Embryonic facial prominence (tissue), 1 donor: ENCODE measurements around the gene PPM1N.
A peak's percentile ranks its signal among the peaks of the same experiment; 100 is the strongest.

Experiments used
- DNase-seq: peaks from one replicate; pipeline ENCODE4 v3.0.0-alpha.2; 2016; ENCODE audit errors: extremely low spot score

Gene PPM1N

GRCh38 chr19:45470762-45471081 lies 27.5 kb upstream of the PPM1N start:
- DNase-seq, result no peak

DNA sequence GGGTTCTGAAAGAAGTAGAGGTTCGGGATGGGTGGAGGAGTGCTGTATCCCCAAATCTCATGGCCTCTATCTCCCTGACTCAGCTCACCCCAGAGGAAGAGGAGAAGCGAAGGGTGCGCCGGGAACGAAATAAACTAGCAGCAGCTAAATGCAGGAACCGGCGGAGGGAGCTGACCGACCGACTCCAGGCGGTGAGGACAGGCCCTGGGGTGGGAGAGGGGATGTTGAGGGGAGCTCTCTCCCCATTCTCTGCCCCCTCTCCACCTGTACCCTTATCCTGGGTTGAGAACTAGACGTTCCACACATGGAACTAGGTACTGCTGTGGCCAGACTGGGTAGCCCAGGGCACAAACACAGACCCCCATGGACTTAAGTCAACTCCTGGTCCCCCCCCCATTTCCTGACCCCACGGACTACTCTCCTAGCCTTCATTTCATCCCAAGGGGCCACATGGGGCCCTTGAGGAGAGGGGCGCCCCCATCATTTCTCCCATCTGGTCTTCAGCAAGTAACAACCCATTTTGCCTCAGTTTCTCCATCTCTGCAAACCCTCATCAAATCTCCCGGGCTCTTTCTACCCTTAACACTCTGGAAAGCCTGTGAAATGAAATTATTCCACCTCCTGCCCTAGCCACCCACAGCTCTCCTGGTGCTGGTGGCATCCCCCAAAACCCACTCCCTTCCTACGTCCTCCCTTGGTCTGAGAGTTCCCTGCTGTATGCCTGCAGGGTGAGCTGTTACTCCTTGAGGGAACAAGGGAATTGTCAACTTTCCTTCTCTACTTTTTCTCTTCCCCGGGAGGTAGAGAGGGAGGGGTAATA lies 26.9 kb upstream of the PPM1N start:
- DNase-seq, result no peak

DNA sequence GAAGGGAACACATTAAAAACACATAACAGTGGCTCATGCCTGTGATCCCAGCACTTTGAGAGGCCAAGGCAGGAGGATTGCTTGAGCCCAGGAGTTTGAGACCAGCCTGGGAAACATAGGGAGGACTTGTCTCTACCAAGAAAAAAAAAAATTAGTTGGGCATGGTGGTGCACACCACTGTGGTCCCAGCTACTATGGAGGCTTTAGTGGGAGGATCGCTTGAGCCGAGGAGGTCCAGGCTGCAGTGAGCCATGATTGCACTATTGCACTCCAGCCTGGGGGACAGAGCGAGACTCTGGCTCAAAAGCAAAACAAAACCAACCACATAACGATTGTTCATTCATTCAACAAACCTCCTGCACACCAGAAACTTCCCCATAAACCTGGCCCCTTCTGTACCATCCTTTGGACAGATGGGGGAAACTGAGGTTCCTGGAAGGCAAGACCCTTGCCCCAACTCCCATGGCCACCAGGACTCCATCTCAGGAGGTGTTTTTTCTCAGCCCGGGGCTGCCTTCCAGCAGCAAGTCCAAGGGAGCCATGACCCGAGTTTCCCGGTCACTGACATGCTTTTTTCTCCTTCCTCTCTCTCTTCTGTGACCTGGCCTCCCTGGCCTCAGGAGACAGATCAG lies 26.2 kb upstream of the PPM1N start:
- DNase-seq, result no peak

DNA sequence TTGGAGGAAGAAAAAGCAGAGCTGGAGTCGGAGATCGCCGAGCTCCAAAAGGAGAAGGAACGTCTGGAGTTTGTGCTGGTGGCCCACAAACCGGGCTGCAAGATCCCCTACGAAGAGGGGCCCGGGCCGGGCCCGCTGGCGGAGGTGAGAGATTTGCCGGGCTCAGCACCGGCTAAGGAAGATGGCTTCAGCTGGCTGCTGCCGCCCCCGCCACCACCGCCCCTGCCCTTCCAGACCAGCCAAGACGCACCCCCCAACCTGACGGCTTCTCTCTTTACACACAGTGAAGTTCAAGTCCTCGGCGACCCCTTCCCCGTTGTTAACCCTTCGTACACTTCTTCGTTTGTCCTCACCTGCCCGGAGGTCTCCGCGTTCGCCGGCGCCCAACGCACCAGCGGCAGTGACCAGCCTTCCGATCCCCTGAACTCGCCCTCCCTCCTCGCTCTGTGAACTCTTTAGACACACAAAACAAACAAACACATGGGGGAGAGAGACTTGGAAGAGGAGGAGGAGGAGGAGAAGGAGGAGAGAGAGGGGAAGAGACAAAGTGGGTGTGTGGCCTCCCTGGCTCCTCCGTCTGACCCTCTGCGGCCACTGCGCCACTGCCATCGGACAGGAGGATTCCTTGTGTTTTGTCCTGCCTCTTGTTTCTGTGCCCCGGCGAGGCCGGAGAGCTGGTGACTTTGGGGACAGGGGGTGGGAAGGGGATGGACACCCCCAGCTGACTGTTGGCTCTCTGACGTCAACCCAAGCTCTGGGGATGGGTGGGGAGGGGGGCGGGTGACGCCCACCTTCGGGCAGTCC lies 25.5 kb upstream of the PPM1N start:
- DNase-seq, result no peak

- no peak for DNase-seq
These were observed 24.9 kb upstream of the PPM1N start for GRCh38 chr19:45473367-45473681.

GRCh38 chr19:45473682-45474605 lies 24.3 kb upstream of the PPM1N start:
- DNase-seq, result no peak

DNA sequence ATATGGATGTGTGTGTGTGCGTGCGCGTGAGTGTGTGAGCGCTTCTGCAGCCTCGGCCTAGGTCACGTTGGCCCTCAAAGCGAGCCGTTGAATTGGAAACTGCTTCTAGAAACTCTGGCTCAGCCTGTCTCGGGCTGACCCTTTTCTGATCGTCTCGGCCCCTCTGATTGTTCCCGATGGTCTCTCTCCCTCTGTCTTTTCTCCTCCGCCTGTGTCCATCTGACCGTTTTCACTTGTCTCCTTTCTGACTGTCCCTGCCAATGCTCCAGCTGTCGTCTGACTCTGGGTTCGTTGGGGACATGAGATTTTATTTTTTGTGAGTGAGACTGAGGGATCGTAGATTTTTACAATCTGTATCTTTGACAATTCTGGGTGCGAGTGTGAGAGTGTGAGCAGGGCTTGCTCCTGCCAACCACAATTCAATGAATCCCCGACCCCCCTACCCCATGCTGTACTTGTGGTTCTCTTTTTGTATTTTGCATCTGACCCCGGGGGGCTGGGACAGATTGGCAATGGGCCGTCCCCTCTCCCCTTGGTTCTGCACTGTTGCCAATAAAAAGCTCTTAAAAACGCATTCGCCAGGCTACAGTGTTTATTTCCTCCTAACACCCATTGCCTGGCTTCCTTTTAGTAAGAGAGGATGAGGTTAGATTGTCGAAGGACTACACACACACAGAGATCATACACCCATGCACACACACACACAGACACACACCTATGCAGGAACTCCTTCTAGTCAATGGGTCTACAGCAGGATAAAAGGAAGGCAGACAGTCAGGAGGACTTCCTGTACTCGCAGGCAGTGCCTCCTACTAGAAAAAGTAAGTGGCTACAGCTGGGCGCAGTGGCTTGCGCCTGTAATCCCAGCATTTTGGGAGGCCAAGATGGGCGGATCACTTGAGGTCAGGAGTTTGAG lies 23.4 kb upstream of the PPM1N start:
- peak; percentile 62 for DNase-seq

DNA sequence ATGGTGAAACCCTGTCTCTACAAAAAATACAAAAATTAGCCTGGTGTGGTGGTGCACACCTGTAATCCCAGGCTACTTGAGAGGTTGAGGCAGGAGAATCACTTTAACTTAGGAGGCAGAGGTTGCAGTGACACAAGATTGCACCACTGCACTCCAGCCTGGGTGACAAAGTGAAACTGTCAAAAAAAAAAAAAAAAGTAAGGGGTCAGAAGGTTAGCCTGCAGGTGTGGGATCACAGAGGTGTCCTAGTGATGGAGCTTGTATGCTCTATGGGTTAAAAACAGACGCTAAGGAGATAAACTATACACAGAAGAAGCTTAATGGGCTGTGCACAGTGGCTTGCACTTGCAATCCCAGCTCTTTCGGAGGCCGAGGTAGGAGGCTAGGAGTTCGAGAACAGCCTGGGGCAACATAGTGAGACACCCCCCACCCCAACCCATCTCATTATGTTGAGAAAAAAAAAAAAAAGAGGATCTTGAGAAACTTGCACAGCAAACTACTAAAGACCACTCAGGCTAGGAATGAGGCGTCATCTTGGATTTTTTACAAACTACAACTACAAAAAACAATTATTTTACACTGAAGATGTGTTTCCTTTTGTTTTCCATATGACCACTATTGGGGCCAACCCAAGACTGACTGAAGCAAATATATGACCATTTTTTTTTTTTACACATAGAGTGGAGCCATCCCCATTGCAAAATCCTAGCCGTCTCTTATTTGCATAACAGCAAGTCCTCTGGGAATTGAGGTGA lies 22.5 kb upstream of the PPM1N start:
- no peak for DNase-seq

DNA sequence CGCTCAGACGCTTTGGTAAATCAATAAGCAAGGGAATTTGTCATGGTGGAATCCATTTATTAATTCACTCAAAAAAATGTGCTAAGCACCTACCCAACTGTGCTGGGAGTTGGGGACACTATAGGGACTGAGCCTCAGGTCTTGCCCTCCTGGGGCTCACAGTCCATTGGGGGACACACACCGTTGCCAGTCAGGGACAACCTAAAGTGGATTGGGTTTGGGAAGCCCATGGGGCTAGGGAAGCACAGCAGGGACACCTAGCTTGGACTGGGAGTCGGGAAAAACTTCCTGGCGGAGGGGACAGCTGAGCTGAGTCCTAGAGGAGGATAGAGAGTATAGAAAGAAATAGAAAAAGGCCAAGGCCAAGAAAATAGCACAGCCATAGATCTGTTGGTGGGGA lies 21.9 kb upstream of the PPM1N start:
- DNase-seq, result no peak

DNA sequence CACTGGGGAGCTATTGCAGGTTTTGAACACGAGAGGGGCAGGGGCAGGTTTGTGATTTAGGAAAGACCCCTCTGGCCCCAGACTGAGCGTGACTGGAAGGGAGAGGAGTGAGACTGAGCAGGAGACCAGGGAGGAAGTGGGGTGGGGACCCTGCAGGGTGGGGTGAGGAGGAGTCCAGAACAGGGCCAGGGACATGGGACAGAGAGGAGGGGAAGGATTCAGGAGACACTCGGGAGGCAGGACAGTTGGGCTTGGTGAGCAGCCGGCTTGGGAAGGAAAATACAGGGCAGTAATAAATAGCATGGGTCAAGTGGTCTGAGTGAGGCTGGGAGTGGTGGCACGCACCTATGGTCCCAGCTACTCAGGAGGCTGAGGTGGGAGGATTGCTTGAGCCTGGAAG lies 21.1 kb upstream of the PPM1N start:
- DNase-seq, result no peak

DNA sequence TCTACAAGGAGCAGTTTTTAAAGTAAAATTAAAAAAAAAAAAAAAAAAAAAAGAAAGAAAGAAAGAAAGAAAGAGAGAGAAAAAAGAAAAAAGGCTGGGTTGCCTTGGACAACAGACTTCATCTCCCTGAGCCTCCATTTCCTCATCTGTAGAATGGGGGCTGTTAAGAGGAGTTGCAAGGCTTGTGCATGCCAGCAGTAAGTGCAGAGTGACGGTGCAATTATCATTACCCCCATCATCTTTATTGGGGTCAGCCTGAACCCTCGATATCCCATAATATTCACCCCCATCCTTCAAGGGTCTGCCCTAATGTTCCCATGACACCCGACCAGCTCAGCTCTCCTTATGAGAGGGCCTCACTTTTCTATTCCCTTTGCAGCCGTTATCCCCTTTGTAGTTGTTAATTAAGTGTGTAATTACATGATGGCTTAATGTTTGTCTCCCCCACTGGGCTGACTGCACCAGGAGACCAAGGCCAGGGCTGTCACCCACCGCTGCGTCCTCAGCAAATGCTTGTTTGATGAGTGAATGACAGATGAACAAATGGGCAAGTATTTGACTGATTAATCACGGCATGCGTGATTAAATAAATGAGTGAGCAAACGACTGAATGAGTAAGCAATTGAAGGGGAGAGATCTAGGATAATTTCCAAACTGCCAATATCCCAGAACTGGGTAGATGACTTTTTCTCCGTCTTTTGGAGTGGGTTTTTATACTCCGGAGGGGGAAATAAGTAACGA lies 20.4 kb upstream of the PPM1N start:
- DNase-seq, result no peak

- DNase-seq, result peak; percentile 82
These were observed 19.6 kb upstream of the PPM1N start for GRCh38 chr19:45478454-45479238.

DNA sequence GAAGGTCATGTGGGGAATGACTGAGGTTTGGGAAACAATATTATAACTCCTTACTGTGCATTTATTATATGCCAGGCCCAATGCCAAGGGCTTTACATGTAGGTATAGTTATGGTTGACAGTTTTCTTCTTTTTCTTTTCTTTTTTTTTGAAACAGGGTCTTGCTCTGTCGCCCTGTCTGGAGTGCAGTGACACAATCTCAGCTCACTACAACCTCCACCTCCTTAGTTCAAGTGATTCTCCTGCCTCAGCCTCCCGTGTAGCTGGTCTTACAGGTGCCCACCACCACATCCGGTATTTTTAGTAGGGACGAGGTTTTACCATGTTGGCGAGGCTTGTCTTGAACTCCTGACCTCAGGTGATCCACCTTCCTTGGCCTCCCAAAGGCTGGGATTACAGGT lies 15.2 kb upstream of the PPM1N start:
- no peak for DNase-seq

- no peak for DNase-seq
These were observed 13.8 kb upstream of the PPM1N start for GRCh38 chr19:45484273-45484945.

- peak; percentile 86 for DNase-seq
These were observed 12.8 kb upstream of the PPM1N start for GRCh38 chr19:45485305-45486077.

- DNase-seq, result no peak
These were observed 9.5 kb upstream of the PPM1N start for GRCh38 chr19:45488708-45489107.

GRCh38 chr19:45489216-45489855 lies 8.9 kb upstream of the PPM1N start:
- DNase-seq, result no peak
